ENCODE results near the gene TNK2.
"Not testable (repeated sequence)": the region's sequence is repeated elsewhere in the genome, so short reads cannot be mapped to it uniquely, and the experiment has no call there.

- TF ChIP-seq EZH2 (IDR thresholded peaks at IDR 0.05; ENCODE audit: borderline replicate concordance, low read depth, low read length, severe bottlenecking): not testable (repeated sequence)
- TF ChIP-seq, protein P1, sequence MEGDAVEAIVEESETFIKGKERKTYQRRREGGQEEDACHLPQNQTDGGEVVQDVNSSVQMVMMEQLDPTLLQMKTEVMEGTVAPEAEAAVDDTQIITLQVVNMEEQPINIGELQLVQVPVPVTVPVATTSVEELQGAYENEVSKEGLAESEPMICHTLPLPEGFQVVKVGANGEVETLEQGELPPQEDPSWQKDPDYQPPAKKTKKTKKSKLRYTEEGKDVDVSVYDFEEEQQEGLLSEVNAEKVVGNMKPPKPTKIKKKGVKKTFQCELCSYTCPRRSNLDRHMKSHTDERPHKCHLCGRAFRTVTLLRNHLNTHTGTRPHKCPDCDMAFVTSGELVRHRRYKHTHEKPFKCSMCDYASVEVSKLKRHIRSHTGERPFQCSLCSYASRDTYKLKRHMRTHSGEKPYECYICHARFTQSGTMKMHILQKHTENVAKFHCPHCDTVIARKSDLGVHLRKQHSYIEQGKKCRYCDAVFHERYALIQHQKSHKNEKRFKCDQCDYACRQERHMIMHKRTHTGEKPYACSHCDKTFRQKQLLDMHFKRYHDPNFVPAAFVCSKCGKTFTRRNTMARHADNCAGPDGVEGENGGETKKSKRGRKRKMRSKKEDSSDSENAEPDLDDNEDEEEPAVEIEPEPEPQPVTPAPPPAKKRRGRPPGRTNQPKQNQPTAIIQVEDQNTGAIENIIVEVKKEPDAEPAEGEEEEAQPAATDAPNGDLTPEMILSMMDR (IDR thresholded peaks at IDR 0.05; ENCODE audit: borderline replicate concordance, extremely low read depth, low read length, poor library complexity, severe bottlenecking): not testable (repeated sequence)
These were observed 42.4 kb upstream of the TNK2 start for GRCh38 chr3:195950731-195951130.

All from DND-41 (cell line).